GM23338 (cell line): Measurements from ENCODE around the gene SLC35F4. TPM values are rescaled to one million over a fixed set of nuclear protein-coding genes. Genes with fewer than 3 reads are reported as not detected.

ENCODE experiments used
- ATAC-seq: fragments of 200-7000 bp; cut with Tn5 transposase; 3 replicates; pipeline ENCODE4 v1.9.1; 2020
- DNase-seq: peaks from one replicate; pipeline ENCODE4 v3.0.0-alpha.2; 2015; ENCODE audit warnings: low spot score
- H2AFZ ChIP-seq: fragments of 200-600 bp; sonication (generic); 2 replicates; pipeline ENCODE4 v1.8.0; 2016; ENCODE audit warnings: antibody characterized with exemption, mild to moderate bottlenecking, moderate library complexity
- H3F3A ChIP-seq: fragments of 200-600 bp; sonication (generic); replicated peaks from 2 replicates; pipeline ENCODE4 v1.8.0; 2017; ENCODE audit warnings: antibody characterized with exemption, mixed run types, low read depth
- H3K27ac ChIP-seq: fragments of 200-600 bp; sonication (generic); 2 replicates; pipeline ENCODE4 v1.6.1; 2016; ENCODE audit warnings: low read depth
- H3K27me3 ChIP-seq: fragments of 200-600 bp; sonication (generic); 2 replicates; pipeline ENCODE4 v1.8.0; 2016; ENCODE audit warnings: mild to moderate bottlenecking, mixed run types, moderate library complexity; ENCODE audit not compliant: insufficient read depth
- H3K36me3 ChIP-seq: fragments of 200-600 bp; sonication (generic); 2 replicates; pipeline ENCODE4 v1.8.0; 2016; ENCODE audit warnings: mild to moderate bottlenecking; ENCODE audit not compliant: insufficient read depth
- H3K4me1 ChIP-seq: fragments of 200-600 bp; sonication (generic); 2 replicates; pipeline ENCODE4 v1.8.0; 2016; ENCODE audit warnings: mild to moderate bottlenecking, moderate library complexity; ENCODE audit not compliant: insufficient read depth
- H3K4me2 ChIP-seq: fragments of 200-600 bp; sonication (generic); 2 replicates; pipeline ENCODE4 v1.7.1; 2017; ENCODE audit warnings: mixed run types
- H3K4me3 ChIP-seq: fragments of 200-600 bp; sonication (generic); 2 replicates; pipeline ENCODE4 v1.6.1; 2016; ENCODE audit warnings: mixed run types
- H3K79me2 ChIP-seq: fragments of 200-600 bp; sonication (generic); replicated peaks from 2 replicates; pipeline ENCODE4 v1.8.0; 2017; ENCODE audit warnings: mild to moderate bottlenecking; ENCODE audit not compliant: insufficient read depth
- H3K9me2 ChIP-seq: fragments of 200-600 bp; sonication (generic); 2 replicates; pipeline ENCODE4 v1.8.0; 2017; ENCODE audit not compliant: insufficient read depth
- H4K20me1 ChIP-seq: fragments of 200-600 bp; sonication (generic); replicated peaks from 2 replicates; pipeline ENCODE4 v1.8.0; 2017; ENCODE audit warnings: mild to moderate bottlenecking; ENCODE audit not compliant: insufficient read depth
- H3K27ac Mint-ChIP-seq: 2 replicates; pipeline ENCODE4 v1.8.0; 2020; ENCODE audit warnings: inconsistent platforms, mild to moderate bottlenecking, moderate library complexity, mixed read lengths
- H3K27me3 Mint-ChIP-seq: 3 replicates; pipeline ENCODE4 v1.8.0; 2022; ENCODE audit warnings: low read depth, mild to moderate bottlenecking, moderate library complexity, mixed read lengths, inconsistent platforms; ENCODE audit not compliant: insufficient read depth, poor library complexity
- H3K36me3 Mint-ChIP-seq: 3 replicates; pipeline ENCODE4 v1.8.0; 2021; ENCODE audit warnings: low read depth, mild to moderate bottlenecking, inconsistent platforms, moderate library complexity, mixed read lengths
- H3K4me1 Mint-ChIP-seq: 3 replicates; pipeline ENCODE4 v1.8.0; 2020; ENCODE audit warnings: mild to moderate bottlenecking, inconsistent platforms, mixed read lengths
- H3K4me3 Mint-ChIP-seq: 3 replicates; pipeline ENCODE4 v1.8.0; 2021; ENCODE audit warnings: moderate library complexity, mild to moderate bottlenecking, inconsistent platforms, mixed read lengths
- H3K9me3 Mint-ChIP-seq: 3 replicates; pipeline ENCODE4 v1.8.0; 2020; ENCODE audit warnings: moderate library complexity, mild to moderate bottlenecking, inconsistent platforms, mixed read lengths
- CREB1 ChIP-seq: fragments of 250-450 bp; sonication (Bioruptor Pico); IDR thresholded peaks from 2 replicates; pipeline ENCODE4 v1.5.0; 2020; ENCODE audit warnings: low read depth, mild to moderate bottlenecking, moderate library complexity
- CTCF ChIP-seq, 2 experiments: fragments of 200-600 bp in 1 of 2; sonication (generic) in 1 of 2; conservative IDR thresholded peaks; 2 replicates each; pipeline versions ENCODE4 v1.5.1 to v1.6.1; 2016 to 2017; ENCODE audit warnings: antibody characterized with exemption in 2 of 2, low read depth in 2 of 2, mild to moderate bottlenecking in 2 of 2, moderate library complexity in 1 of 2
- ETS1 ChIP-seq: IDR thresholded peaks from 2 replicates; pipeline ENCODE4 v1.6.1; 2016; ENCODE audit warnings: antibody characterized with exemption
- EZH2 ChIP-seq: fragments of 200-600 bp; sonication (generic); IDR thresholded peaks from one replicate; pipeline ENCODE4 v1.8.0; 2017; ENCODE audit warnings: antibody characterized with exemption, mild to moderate bottlenecking, low read depth; ENCODE audit not compliant: unreplicated experiment
- EZH2phosphoT487 ChIP-seq: fragments of 200-600 bp; sonication (generic); IDR thresholded peaks from one replicate; pipeline ENCODE4 v1.8.1; 2018; ENCODE audit warnings: antibody characterized with exemption; ENCODE audit not compliant: unreplicated experiment
- JUNB ChIP-seq: IDR thresholded peaks from one replicate; pipeline ENCODE4 v1.6.1; 2016; ENCODE audit warnings: antibody characterized with exemption; ENCODE audit not compliant: unreplicated experiment
- STAT1 ChIP-seq: IDR thresholded peaks from one replicate; pipeline ENCODE4 v1.6.1; 2016; ENCODE audit warnings: antibody characterized with exemption; ENCODE audit not compliant: unreplicated experiment
- polyA plus RNA-seq: library from polyadenylated mRNA; unstranded; fragments of >200 nt; fragmentation: Nextera tagmentation; extraction: Ambion mirVana; gene quantifications from 2 replicates; pipeline ENCODE4 v1.2.1, GENCODE V29; 2016
- total RNA-seq: library from RNA; depleted of rRNA; stranded (reverse); fragments of >200 nt; shearing (Covaris generic); gene quantifications from 2 replicates; pipeline ENCODE4 v1.2.3, GENCODE V29; 2014
- TF ChIP-seq, protein P1 (sequence below): fragments of 250-450 bp; sonication (Bioruptor Pico); IDR thresholded peaks from 2 replicates; pipeline ENCODE4 v1.5.0; 2020; ENCODE audit warnings: mild to moderate bottlenecking, moderate library complexity

The SLC35F4 gene
- total and polyA plus RNA-seq, 2 experiments from 2014 or later = 0.10 TPM; not detected in 1

GRCh38 chr14:57797160-57797559 is 68.7 kb downstream of the SLC35F4 start:
- Histone ChIP-seq H3K4me3 (no peak overlapping the region), H3K79me2 (no peaks in the 10 kb centered on the region), H2AFZ (no peak overlapping the region), H3K27me3 (no peaks in the 10 kb centered on the region), H3K27ac (no peak overlapping the region), H3K36me3 (no peaks in the 10 kb centered on the region), H3K4me2 (no peak overlapping the region), H3K4me1 (peaks cover 8% of the 10 kb centered on the region), H3F3A (no peaks in the 10 kb centered on the region), H3K9me2 (peaks cover 10% of the 10 kb centered on the region; the same call in 1 of the 2 replicates), H4K20me1 (no peaks in the 10 kb centered on the region)
- H3K4me1 Mint-ChIP-seq = peaks cover 8% of the 10 kb centered on the region; the same call in 1 of the 3 replicates
- H3K9me3 Mint-ChIP-seq = peaks cover 11% of the 10 kb centered on the region; the same call in 2 of the 3 replicates
- ATAC-seq = no peak
- no peak overlapping the region for H3K27ac Mint-ChIP-seq
- peaks cover 12% of the 10 kb centered on the region; the same call in 2 of the 3 replicates for H3K36me3 Mint-ChIP-seq
- no peak for DNase-seq
- H3K4me3 Mint-ChIP-seq = no peak overlapping the region
- H3K27me3 Mint-ChIP-seq = peaks cover 2% of the 10 kb centered on the region
- TF ChIP-seq EZH2phosphoT487 = no peak
- no peak for TF ChIP-seq ETS1
- no peak for TF ChIP-seq EZH2
- TF ChIP-seq, protein P1, sequence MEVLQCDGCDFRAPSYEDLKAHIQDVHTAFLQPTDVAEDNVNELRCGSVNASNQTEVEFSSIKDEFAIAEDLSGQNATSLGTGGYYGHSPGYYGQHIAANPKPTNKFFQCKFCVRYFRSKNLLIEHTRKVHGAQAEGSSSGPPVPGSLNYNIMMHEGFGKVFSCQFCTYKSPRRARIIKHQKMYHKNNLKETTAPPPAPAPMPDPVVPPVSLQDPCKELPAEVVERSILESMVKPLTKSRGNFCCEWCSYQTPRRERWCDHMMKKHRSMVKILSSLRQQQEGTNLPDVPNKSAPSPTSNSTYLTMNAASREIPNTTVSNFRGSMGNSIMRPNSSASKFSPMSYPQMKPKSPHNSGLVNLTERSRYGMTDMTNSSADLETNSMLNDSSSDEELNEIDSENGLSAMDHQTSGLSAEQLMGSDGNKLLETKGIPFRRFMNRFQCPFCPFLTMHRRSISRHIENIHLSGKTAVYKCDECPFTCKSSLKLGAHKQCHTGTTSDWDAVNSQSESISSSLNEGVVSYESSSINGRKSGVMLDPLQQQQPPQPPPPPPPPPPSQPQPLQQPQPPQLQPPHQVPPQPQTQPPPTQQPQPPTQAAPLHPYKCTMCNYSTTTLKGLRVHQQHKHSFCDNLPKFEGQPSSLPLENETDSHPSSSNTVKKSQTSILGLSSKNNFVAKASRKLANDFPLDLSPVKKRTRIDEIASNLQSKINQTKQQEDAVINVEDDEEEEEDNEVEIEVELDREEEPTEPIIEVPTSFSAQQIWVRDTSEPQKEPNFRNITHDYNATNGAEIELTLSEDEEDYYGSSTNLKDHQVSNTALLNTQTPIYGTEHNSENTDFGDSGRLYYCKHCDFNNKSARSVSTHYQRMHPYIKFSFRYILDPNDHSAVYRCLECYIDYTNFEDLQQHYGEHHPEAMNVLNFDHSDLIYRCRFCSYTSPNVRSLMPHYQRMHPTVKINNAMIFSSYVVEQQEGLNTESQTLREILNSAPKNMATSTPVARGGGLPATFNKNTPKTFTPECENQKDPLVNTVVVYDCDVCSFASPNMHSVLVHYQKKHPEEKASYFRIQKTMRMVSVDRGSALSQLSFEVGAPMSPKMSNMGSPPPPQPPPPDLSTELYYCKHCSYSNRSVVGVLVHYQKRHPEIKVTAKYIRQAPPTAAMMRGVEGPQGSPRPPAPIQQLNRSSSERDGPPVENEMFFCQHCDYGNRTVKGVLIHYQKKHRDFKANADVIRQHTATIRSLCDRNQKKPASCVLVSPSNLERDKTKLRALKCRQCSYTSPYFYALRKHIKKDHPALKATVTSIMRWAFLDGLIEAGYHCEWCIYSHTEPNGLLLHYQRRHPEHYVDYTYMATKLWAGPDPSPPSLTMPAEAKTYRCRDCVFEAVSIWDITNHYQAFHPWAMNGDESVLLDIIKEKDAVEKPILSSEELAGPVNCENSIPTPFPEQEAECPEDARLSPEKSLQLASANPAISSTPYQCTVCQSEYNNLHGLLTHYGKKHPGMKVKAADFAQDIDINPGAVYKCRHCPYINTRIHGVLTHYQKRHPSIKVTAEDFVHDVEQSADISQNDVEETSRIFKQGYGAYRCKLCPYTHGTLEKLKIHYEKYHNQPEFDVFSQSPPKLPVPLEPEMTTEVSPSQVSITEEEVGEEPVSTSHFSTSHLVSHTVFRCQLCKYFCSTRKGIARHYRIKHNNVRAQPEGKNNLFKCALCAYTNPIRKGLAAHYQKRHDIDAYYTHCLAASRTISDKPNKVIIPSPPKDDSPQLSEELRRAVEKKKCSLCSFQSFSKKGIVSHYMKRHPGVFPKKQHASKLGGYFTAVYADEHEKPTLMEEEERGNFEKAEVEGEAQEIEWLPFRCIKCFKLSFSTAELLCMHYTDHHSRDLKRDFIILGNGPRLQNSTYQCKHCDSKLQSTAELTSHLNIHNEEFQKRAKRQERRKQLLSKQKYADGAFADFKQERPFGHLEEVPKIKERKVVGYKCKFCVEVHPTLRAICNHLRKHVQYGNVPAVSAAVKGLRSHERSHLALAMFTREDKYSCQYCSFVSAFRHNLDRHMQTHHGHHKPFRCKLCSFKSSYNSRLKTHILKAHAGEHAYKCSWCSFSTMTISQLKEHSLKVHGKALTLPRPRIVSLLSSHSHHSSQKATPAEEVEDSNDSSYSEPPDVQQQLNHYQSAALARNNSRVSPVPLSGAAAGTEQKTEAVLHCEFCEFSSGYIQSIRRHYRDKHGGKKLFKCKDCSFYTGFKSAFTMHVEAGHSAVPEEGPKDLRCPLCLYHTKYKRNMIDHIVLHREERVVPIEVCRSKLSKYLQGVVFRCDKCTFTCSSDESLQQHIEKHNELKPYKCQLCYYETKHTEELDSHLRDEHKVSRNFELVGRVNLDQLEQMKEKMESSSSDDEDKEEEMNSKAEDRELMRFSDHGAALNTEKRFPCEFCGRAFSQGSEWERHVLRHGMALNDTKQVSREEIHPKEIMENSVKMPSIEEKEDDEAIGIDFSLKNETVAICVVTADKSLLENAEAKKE = no peak

DNA sequence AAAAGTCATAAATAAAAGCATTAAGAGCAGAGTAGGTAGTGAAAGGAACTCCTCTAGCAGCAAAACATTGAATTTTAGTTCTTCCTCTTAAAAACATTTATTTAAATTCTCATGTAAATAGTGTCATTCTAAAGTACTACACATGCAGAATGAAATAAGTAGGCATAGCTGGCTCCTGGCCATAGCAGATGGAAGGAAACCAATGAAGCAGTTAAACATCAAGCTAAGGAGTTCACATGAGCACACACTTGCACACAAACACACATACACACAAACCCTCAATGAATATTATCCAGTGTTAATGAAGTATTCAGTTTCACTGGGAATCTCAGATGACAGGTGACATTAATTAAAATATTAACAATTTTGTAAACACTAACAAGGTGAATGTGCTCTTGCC is 69.3 kb downstream of the SLC35F4 start:
- Mint-ChIP-seq H3K9me3 (peaks cover 11% of the 10 kb centered on the region; the same call in 2 of the 3 replicates), H3K4me3 (no peak overlapping the region), H3K27ac (no peak overlapping the region), H3K4me1 (peaks cover 8% of the 10 kb centered on the region; the same call in 1 of the 3 replicates), H3K36me3 (peaks cover 12% of the 10 kb centered on the region; the same call in 2 of the 3 replicates), H3K27me3 (peaks cover 2% of the 10 kb centered on the region)
- Histone ChIP-seq H3K27ac (no peak overlapping the region), H3K36me3 (no peaks in the 10 kb centered on the region), H3F3A (no peaks in the 10 kb centered on the region), H3K9me2 (peaks cover 10% of the 10 kb centered on the region; the same call in 1 of the 2 replicates), H3K4me3 (no peak overlapping the region), H3K4me2 (no peak overlapping the region), H3K79me2 (no peaks in the 10 kb centered on the region), H3K4me1 (peaks cover 3% of the 10 kb centered on the region), H2AFZ (no peak overlapping the region), H3K27me3 (no peaks in the 10 kb centered on the region), H4K20me1 (no peaks in the 10 kb centered on the region)
- DNase-seq = no peak
- TF ChIP-seq CTCF (conservative IDR thresholded peaks at IDR 0.05; ENCODE audit: low read depth in 2 of 2) (no peak), EZH2 (no peak), CREB1 (CRISPR knock-in tag) (no peak), STAT1 (no peak), ETS1 (no peak), JUNB (no peak)
- ATAC-seq = no peak
